GM13976 (cell line): ENCODE measurements around the gene RAPGEF1.

ENCODE experiments used
- DNase-seq: peaks from one replicate; pipeline ENCODE4 v3.0.0; 2012; ENCODE audit warnings: low spot score
- in situ Hi-C: fragments of 300-500 bp; cut with MboI; formaldehyde crosslinking; loops from one replicate; pipeline ENCODE4 v1.12.0; 2022; ENCODE audit warnings: low sequenced_read_pairs, mixed read lengths, inconsistent platforms; ENCODE audit not compliant: unreplicated experiment
- TF ChIP-seq, protein P1 (sequence below): IDR thresholded peaks from 2 replicates; pipeline ENCODE4 v1.5.1; 2012; ENCODE audit warnings: borderline replicate concordance, mild to moderate bottlenecking; ENCODE audit not compliant: insufficient read depth; ENCODE audit errors: extremely low read depth, missing control alignments, control extremely low read depth

The RAPGEF1 gene

DNA sequence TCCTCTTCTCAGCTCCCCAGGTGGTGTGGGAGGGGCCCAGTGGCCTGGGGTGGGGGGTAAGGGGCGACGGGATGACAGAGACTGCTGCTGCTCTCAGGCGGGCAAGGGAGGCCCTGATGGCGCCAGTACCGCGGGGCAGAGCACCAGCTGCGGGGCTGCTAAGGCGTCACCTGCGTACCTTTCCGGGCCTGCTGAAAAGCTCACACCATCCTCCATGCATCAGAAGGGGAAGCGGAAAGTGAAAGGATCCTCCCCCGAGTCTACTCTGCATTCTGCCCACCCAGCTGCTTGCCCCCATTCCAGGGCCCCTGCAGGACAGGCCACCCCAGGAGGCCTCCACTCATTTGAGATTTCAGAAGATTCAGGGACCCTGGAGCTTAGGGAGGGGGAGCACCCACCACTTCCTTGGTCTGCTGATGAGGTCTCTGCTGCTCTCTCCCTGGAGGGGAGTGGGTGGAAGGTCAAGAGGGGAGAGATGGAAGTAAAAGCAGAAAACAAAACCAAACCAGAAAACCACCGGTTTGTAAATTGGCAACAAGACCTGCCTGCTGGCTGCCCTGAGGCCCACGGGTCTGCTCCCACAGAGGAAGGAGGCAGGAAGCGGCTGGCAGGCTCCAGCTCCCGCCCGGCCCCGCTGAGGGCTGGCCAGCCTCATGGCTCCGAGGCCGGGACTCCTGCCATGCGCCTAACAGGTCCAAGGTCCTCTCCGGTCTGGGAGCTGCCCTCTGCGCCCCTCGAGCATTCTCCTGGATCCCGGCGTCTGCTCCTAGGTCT, 161.0 kb downstream of the RAPGEF1 start:
- peak; percentile 84 for DNase-seq
- in situ Hi-C loops: no loop called here
- TF ChIP-seq, protein P1, sequence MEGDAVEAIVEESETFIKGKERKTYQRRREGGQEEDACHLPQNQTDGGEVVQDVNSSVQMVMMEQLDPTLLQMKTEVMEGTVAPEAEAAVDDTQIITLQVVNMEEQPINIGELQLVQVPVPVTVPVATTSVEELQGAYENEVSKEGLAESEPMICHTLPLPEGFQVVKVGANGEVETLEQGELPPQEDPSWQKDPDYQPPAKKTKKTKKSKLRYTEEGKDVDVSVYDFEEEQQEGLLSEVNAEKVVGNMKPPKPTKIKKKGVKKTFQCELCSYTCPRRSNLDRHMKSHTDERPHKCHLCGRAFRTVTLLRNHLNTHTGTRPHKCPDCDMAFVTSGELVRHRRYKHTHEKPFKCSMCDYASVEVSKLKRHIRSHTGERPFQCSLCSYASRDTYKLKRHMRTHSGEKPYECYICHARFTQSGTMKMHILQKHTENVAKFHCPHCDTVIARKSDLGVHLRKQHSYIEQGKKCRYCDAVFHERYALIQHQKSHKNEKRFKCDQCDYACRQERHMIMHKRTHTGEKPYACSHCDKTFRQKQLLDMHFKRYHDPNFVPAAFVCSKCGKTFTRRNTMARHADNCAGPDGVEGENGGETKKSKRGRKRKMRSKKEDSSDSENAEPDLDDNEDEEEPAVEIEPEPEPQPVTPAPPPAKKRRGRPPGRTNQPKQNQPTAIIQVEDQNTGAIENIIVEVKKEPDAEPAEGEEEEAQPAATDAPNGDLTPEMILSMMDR: no peak

DNA sequence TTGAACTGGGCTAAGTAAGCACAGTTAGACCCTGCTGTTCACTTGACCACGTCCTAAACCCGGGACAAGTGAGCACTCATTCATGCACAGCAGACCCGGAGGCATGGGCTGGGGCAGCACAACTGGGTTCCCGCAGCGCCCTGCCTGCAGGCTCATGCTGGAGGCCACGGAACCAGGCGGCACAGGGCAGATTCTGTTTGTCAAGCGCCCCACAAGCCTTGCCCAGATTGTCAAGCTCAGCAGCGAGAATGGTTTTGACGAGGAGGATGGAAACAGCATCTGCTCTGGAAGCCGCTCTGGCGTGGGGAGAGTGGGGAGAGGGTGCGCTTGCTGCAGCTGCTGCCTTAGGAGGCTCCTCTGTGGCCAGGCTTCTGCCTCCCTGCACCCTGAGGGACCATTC, 161.9 kb downstream of the RAPGEF1 start:
- in situ Hi-C loops: no loop called here
- TF ChIP-seq, protein P1: no peak
- no peak for DNase-seq

DNA sequence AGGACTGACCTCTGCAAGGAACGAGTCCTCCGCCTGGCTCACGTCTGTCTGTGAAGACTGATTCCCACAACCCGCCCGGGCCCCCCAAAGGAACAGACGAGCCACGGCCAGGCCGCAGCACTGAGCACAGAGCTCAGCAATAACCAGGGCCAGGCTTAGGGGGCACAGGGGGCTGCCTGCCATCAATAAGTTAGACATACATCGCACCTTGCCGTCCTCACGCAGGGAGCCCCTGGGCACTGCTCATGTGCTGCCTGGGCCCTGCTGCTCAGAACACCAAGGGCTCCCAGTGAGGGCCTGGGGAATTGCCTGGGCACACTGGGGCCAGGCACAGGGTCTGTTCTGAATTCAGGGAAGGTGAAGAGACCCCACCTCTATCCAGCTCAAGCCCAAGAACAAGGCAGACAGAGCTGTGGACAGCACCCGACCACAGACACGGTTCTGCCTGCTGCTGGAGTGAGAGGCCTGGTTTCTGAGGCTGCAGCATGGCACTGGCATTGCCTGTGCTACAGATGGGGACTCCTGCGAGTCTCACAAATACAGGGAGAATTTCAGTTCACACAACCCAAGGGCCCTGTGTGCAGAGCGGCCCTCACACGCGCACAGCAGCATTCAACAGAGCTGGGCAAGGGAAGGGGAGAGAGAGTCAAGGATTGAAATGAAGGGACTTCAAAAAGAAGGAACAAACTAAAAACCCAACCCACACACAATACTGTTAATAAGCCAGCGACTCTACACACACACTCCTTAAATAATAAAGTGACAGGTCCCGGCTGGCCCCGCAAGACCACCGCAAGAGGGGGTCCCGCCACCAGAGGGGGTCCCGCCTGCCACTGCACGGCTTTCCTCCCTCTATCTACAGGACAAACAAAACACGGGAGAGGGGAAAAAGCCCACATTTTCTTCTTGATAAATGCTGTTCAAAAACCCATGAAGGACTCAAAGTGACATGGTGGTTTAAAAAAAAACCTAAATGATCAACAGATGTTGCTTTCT, 162.6 kb downstream of the RAPGEF1 start:
- TF ChIP-seq, protein P1: no peak
- in situ Hi-C loops: no loop called here
- DNase-seq: no peak

DNA sequence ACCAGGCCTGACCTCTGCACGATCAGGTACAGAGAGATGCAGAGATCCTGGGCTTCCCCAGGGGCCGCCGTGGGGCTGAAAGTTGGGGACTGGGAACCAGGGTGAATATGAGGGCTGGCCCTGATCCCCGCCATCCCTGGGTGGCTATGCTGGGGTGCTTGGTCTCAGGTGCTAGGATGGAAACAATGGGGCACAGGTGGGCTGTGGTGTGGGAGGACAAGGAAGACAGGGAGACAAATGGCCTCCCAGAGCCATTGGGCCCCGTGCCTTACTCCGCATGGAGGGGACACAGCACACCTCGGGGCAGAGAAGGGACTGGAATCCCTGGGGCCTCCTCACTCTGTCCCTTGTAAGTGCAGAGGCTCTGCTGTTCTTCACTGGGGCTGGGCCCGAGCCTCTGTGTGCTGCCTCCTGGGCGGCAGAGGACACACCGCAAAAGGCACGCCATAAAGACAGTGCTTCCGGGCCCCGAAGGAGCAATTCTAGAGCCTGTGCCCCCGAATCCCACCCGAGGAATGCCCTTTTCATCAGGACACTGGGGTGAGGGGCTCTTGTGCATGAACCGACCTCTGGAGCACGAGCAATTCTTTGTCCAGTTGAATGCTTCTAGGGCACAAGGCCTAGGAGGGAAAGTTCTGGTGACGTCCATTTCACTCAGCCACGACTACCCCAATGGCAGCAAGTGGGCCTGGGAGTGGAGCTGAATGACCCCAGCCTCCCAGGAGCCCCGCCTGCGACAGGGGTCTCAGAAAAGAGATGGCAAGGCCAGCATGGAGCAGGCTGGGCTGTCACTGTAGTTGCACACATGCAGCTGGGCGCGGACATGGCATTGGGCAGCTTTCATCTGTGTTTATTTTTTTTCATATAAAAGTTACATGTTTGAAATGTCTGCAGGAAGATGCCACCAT, 163.7 kb downstream of the RAPGEF1 start:
- TF ChIP-seq, protein P1: no peak
- DNase-seq: no peak
- in situ Hi-C loops: no loop called here

DNA sequence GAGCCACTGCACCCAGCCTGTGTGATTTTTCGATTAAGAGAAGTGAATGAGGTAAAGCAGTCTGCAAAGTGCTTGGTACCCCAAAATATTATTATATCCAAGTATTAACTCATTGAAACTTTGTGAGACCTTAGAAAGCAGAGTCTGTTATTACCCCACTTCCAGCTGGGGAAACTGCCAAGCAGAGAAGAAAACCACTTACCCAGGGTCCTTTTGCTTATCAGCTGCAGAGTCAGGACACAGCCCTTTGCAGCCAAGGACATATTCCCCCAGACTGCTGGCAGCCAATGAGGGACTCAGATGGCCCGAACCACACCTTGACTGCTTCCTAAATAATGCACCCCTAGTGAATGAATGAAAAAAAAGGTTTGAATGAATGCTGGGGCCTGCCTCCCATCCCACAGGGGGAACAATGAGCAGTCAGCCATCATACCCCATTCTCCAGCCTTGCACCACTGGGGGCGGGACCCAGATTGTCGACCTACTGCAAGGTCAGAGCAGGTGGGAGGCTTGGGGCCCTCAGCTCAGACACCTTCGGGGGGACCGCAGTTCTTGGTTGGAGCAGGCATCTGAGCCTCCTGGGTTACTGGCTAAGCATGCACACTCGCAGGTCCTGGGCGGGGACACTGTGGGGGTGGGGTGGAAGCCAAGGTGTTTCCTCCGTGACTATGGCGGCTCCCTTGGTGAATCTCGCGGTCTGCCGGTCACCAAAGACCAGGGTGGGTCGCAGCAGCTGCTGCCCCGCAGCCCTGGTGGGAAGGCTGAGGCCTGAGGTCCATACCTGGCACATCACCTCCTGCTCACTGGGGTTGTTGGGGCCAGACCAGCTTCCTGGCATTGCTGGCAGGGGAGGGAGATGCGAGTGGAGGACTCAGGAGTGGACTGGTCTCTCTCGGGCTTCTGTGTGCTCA, 164.9 kb downstream of the RAPGEF1 start:
- no peak for DNase-seq
- TF ChIP-seq, protein P1: no peak
- in situ Hi-C loops: no loop called here
